ENCODE results near the gene PARN. TPM values are rescaled to one million over a fixed set of nuclear protein-coding genes. Genes with fewer than 3 reads are reported as not detected.
"Not testable (repeated sequence)": the region's sequence is repeated elsewhere in the genome, so short reads cannot be mapped to it uniquely, and the experiment has no call there.

The PARN gene
- total RNA-seq, 2 donors from 2014 or later = 29.0 to 31.6 TPM

GRCh38 chr16:14618566-14618965, 11.5 kb downstream of the PARN start:
- no peak overlapping the region for H3K27ac Mint-ChIP-seq
- ATAC-seq (no peak), DNase-seq (no peak)
- H3K36me3 Mint-ChIP-seq (ENCODE audit: low read depth) = peaks cover 4% of the 10 kb centered on the region
- H3K27me3 Mint-ChIP-seq = no peaks in the 10 kb centered on the region
- no peaks in the 10 kb centered on the region for H3K9me3 ChIP-seq (ENCODE audit: control insufficient read depth, low read length, poor library complexity, severe bottlenecking)
- H3K4me3 Mint-ChIP-seq = no peak overlapping the region
- H3K4me1 Mint-ChIP-seq = peaks cover 7% of the 10 kb centered on the region

- peaks cover 8% of the 10 kb centered on the region for H3K4me1 Mint-ChIP-seq
- H3K27me3 Mint-ChIP-seq = no peaks in the 10 kb centered on the region
- H3K36me3 Mint-ChIP-seq (ENCODE audit: low read depth) = peaks cover 5% of the 10 kb centered on the region
- no peak overlapping the region for H3K4me3 Mint-ChIP-seq
- no peak for ATAC-seq
- no peaks in the 10 kb centered on the region for H3K9me3 ChIP-seq (ENCODE audit: control insufficient read depth, low read length, poor library complexity, severe bottlenecking)
- no peak overlapping the region for H3K27ac Mint-ChIP-seq
- DNase-seq = no peak
These were observed 13.8 kb downstream of the PARN start for GRCh38 chr16:14616280-14616679.

GRCh38 chr16:14613991-14614390, 16.1 kb downstream of the PARN start:
- ATAC-seq (no peak), DNase-seq (no peak)
- H3K36me3 Mint-ChIP-seq (ENCODE audit: low read depth) = peaks cover 11% of the 10 kb centered on the region
- H3K4me3 Mint-ChIP-seq = no peak overlapping the region
- peaks cover 4% of the 10 kb centered on the region for H3K4me1 Mint-ChIP-seq
- H3K27me3 Mint-ChIP-seq = no peaks in the 10 kb centered on the region
- H3K27ac Mint-ChIP-seq = no peak overlapping the region
- H3K9me3 ChIP-seq (ENCODE audit: control insufficient read depth, low read length, poor library complexity, severe bottlenecking) = no peaks in the 10 kb centered on the region

- H3K4me3 Mint-ChIP-seq = no peak overlapping the region
- peaks cover 4% of the 10 kb centered on the region for H3K4me1 Mint-ChIP-seq
- H3K27me3 Mint-ChIP-seq = no peaks in the 10 kb centered on the region
- ATAC-seq = no peak
- no peak overlapping the region for H3K27ac Mint-ChIP-seq
- no peaks in the 10 kb centered on the region for H3K9me3 ChIP-seq (ENCODE audit: control insufficient read depth, low read length, poor library complexity, severe bottlenecking)
- H3K36me3 Mint-ChIP-seq (ENCODE audit: low read depth) = peaks cover 11% of the 10 kb centered on the region
- DNase-seq = no peak
These were observed 18.4 kb downstream of the PARN start for GRCh38 chr16:14611660-14612059.

- Mint-ChIP-seq H3K4me1 (peaks cover 4% of the 10 kb centered on the region), H3K4me3 (no peak overlapping the region), H3K27me3 (no peaks in the 10 kb centered on the region), H3K27ac (no peak overlapping the region), H3K36me3 (ENCODE audit: low read depth) (peaks cover 8% of the 10 kb centered on the region)
- no peak for ATAC-seq
- no peaks in the 10 kb centered on the region for H3K9me3 ChIP-seq (ENCODE audit: control insufficient read depth, low read length, poor library complexity, severe bottlenecking)
- DNase-seq = no peak
These were observed 20.3 kb downstream of the PARN start for GRCh38 chr16:14609716-14610115.

- H3K4me1 Mint-ChIP-seq = peaks cover 3% of the 10 kb centered on the region
- no peaks in the 10 kb centered on the region for H3K9me3 ChIP-seq (ENCODE audit: control insufficient read depth, low read length, poor library complexity, severe bottlenecking)
- H3K4me3 Mint-ChIP-seq = no peak overlapping the region
- DNase-seq = no peak
- peaks cover 11% of the 10 kb centered on the region for H3K36me3 Mint-ChIP-seq (ENCODE audit: low read depth)
- ATAC-seq = no peak
- H3K27ac Mint-ChIP-seq = no peak overlapping the region
- no peaks in the 10 kb centered on the region for H3K27me3 Mint-ChIP-seq
These were observed 21.5 kb downstream of the PARN start for GRCh38 chr16:14608604-14609003.

- Mint-ChIP-seq H3K27me3 (no peaks in the 10 kb centered on the region), H3K27ac (no peak overlapping the region), H3K4me3 (no peak overlapping the region), H3K36me3 (ENCODE audit: low read depth) (peaks cover 14% of the 10 kb centered on the region), H3K4me1 (peaks cover 5% of the 10 kb centered on the region)
- DNase-seq = no peak
- H3K9me3 ChIP-seq (ENCODE audit: control insufficient read depth, low read length, poor library complexity, severe bottlenecking) = no peaks in the 10 kb centered on the region
- no peak for ATAC-seq
These were observed 21.9 kb downstream of the PARN start for GRCh38 chr16:14608111-14608566.

GRCh38 chr16:14606102-14606501, 24.0 kb downstream of the PARN start:
- Mint-ChIP-seq H3K27me3 (no peaks in the 10 kb centered on the region), H3K27ac (no peak overlapping the region), H3K4me1 (peaks cover 5% of the 10 kb centered on the region), H3K36me3 (ENCODE audit: low read depth) (peaks cover 17% of the 10 kb centered on the region), H3K4me3 (no peak overlapping the region)
- H3K9me3 ChIP-seq (ENCODE audit: control insufficient read depth, low read length, poor library complexity, severe bottlenecking) = no peaks in the 10 kb centered on the region
- DNase-seq = no peak
- no peak for ATAC-seq

- H3K9me3 ChIP-seq (ENCODE audit: control insufficient read depth, low read length, poor library complexity, severe bottlenecking) = no peaks in the 10 kb centered on the region
- no peak overlapping the region for H3K4me3 Mint-ChIP-seq
- peaks cover 5% of the 10 kb centered on the region for H3K4me1 Mint-ChIP-seq
- peak overlapping the region; percentile 59 for H3K27ac Mint-ChIP-seq
- H3K27me3 Mint-ChIP-seq = no peaks in the 10 kb centered on the region
- peaks cover 20% of the 10 kb centered on the region for H3K36me3 Mint-ChIP-seq (ENCODE audit: low read depth)
- no peak for DNase-seq
- ATAC-seq = no peak
These were observed 27.6 kb downstream of the PARN start for GRCh38 chr16:14602443-14602963.

GRCh38 chr16:14600164-14600563, 29.9 kb downstream of the PARN start:
- no peak overlapping the region for H3K4me3 Mint-ChIP-seq
- peaks cover 20% of the 10 kb centered on the region for H3K36me3 Mint-ChIP-seq (ENCODE audit: low read depth)
- H3K9me3 ChIP-seq (ENCODE audit: control insufficient read depth, low read length, poor library complexity, severe bottlenecking) = no peaks in the 10 kb centered on the region
- no peak for ATAC-seq
- H3K27me3 Mint-ChIP-seq = no peaks in the 10 kb centered on the region
- H3K4me1 Mint-ChIP-seq = peaks cover 9% of the 10 kb centered on the region
- no peak overlapping the region for H3K27ac Mint-ChIP-seq
- DNase-seq = no peak

- no peak overlapping the region for H3K4me3 Mint-ChIP-seq
- no peaks in the 10 kb centered on the region for H3K27me3 Mint-ChIP-seq
- DNase-seq = no peak
- peaks cover 6% of the 10 kb centered on the region for H3K36me3 Mint-ChIP-seq (ENCODE audit: low read depth)
- H3K4me1 Mint-ChIP-seq = no peaks in the 10 kb centered on the region
- no peak overlapping the region for H3K27ac Mint-ChIP-seq
- no peak for ATAC-seq
- no peaks in the 10 kb centered on the region for H3K9me3 ChIP-seq (ENCODE audit: control insufficient read depth, low read length, poor library complexity, severe bottlenecking)
These were observed 43.3 kb downstream of the PARN start for GRCh38 chr16:14586637-14587305.

- H3K4me1 Mint-ChIP-seq = no peaks in the 10 kb centered on the region
- H3K9me3 ChIP-seq (ENCODE audit: control insufficient read depth, low read length, poor library complexity, severe bottlenecking) = no peaks in the 10 kb centered on the region
- no peak for DNase-seq
- H3K27ac Mint-ChIP-seq = no peak overlapping the region
- no peak overlapping the region for H3K4me3 Mint-ChIP-seq
- peaks cover 8% of the 10 kb centered on the region for H3K36me3 Mint-ChIP-seq (ENCODE audit: low read depth)
- no peaks in the 10 kb centered on the region for H3K27me3 Mint-ChIP-seq
- no peak for ATAC-seq
These were observed 44.8 kb downstream of the PARN start for GRCh38 chr16:14585287-14585686.

- not testable (repeated sequence) for ATAC-seq; DNase-seq; H3K27me3 Mint-ChIP-seq; H3K4me3 Mint-ChIP-seq; H3K9me3 ChIP-seq (ENCODE audit: control insufficient read depth, low read length, poor library complexity, severe bottlenecking); H3K36me3 Mint-ChIP-seq (ENCODE audit: low read depth); H3K27ac Mint-ChIP-seq; H3K4me1 Mint-ChIP-seq
These were observed 49.1 kb downstream of the PARN start for GRCh38 chr16:14580926-14581325.

- no peak overlapping the region for H3K27ac Mint-ChIP-seq
- DNase-seq (no peak), ATAC-seq (no peak)
- H3K9me3 ChIP-seq (ENCODE audit: control insufficient read depth, low read length, poor library complexity, severe bottlenecking) = no peaks in the 10 kb centered on the region
- no peaks in the 10 kb centered on the region for H3K27me3 Mint-ChIP-seq
- H3K4me1 Mint-ChIP-seq = no peaks in the 10 kb centered on the region
- no peak overlapping the region for H3K4me3 Mint-ChIP-seq
- H3K36me3 Mint-ChIP-seq (ENCODE audit: low read depth) = peaks cover 4% of the 10 kb centered on the region
These were observed 50.8 kb downstream of the PARN start for GRCh38 chr16:14579266-14579665.

All from T-helper 17 cell (primary cell).